Adipocyte (in vitro differentiated cells): Measurements from ENCODE around the gene UBE3D.
"Not testable (repeated sequence)": the region's sequence is repeated elsewhere in the genome, so short reads cannot be mapped to it uniquely, and the experiment has no call there.

Source experiments
- DNase-seq: peaks from one replicate; pipeline ENCODE4 v3.0.0-alpha.2; 2015; ENCODE audit warnings: low read depth
- H3K27me3 ChIP-seq: replicated peaks from 2 replicates; pipeline ENCODE4 v1.7.0; 2013; ENCODE audit warnings: mild to moderate bottlenecking, low read length, moderate library complexity; ENCODE audit not compliant: control insufficient read depth, insufficient read depth
- H3K36me3 ChIP-seq: 2 replicates; pipeline ENCODE4 v1.7.0; 2013; ENCODE audit warnings: low read length, mild to moderate bottlenecking, moderate library complexity; ENCODE audit not compliant: control insufficient read depth, insufficient read depth, severe bottlenecking
- H3K4me1 ChIP-seq: 2 replicates; pipeline ENCODE4 v1.7.0; 2013; ENCODE audit warnings: mild to moderate bottlenecking, low read length, moderate library complexity; ENCODE audit not compliant: control insufficient read depth, insufficient read depth
- H3K4me3 ChIP-seq: 2 replicates; pipeline ENCODE4 v1.7.0; 2013; ENCODE audit warnings: mild to moderate bottlenecking, low read length, moderate library complexity
- H3K9ac ChIP-seq: 2 replicates; pipeline ENCODE4 v1.7.0; 2013; ENCODE audit warnings: mild to moderate bottlenecking, low read length, moderate library complexity
- H3K9me3 ChIP-seq: 2 replicates; pipeline ENCODE4 v1.7.0; 2013; ENCODE audit warnings: mild to moderate bottlenecking, low read length, moderate library complexity; ENCODE audit not compliant: control insufficient read depth

The UBE3D gene

GRCh38 chr6:82953871-82954270 lies 111.8 kb downstream of the UBE3D start:
- DNase-seq: no peak

GRCh38 chr6:82951935-82952334 lies 113.7 kb downstream of the UBE3D start:
- peaks cover 19% of the 10 kb centered on the region for H3K4me1 ChIP-seq
- no peaks in the 10 kb centered on the region for H3K36me3 ChIP-seq
- H3K9me3 ChIP-seq: no peaks in the 10 kb centered on the region
- H3K4me3 ChIP-seq: no peak overlapping the region
- DNase-seq: no peak
- no peak overlapping the region for H3K9ac ChIP-seq
- no peaks in the 10 kb centered on the region for H3K27me3 ChIP-seq

More at GRCh38 chr6:82953871-82954270, 111.8 kb downstream of the UBE3D start:
- no peak overlapping the region for H3K4me3 ChIP-seq
- H3K9ac ChIP-seq: no peak overlapping the region
- H3K27me3 ChIP-seq: no peaks in the 10 kb centered on the region
- peaks cover 19% of the 10 kb centered on the region for H3K4me1 ChIP-seq
- H3K9me3 ChIP-seq: no peaks in the 10 kb centered on the region
- H3K36me3 ChIP-seq: no peaks in the 10 kb centered on the region

DNA sequence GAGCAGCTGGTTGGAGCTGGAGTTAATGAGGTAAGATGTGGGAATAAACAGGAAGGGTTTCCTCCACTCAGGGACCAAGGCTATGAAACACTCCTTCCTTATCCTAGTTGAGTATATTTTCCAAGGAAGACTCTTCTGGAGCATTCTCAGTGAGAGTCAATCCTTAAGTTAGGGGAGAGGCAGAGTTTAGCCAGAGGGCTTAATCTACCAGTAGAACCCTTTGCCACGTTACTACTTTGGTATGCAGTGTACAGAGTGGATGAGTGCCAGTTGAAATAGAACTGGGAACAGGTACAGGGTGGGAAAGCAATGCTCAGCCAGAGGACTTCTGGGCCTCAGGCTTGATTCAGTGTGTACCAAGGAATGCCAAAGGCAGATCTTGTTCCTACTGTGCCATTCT lies 114.3 kb downstream of the UBE3D start:
- DNase-seq: no peak
- Histone ChIP-seq H3K4me3 (no peak overlapping the region), H3K9me3 (no peaks in the 10 kb centered on the region), H3K36me3 (no peaks in the 10 kb centered on the region), H3K4me1 (peaks cover 19% of the 10 kb centered on the region), H3K9ac (no peak overlapping the region), H3K27me3 (no peaks in the 10 kb centered on the region)

- not testable (repeated sequence) for H3K9me3 ChIP-seq, H3K27me3 ChIP-seq, DNase-seq, H3K4me1 ChIP-seq, H3K9ac ChIP-seq, H3K4me3 ChIP-seq, H3K36me3 ChIP-seq
Observed at GRCh38 chr6:82930915-82931314, 134.7 kb downstream of the UBE3D start.

DNA sequence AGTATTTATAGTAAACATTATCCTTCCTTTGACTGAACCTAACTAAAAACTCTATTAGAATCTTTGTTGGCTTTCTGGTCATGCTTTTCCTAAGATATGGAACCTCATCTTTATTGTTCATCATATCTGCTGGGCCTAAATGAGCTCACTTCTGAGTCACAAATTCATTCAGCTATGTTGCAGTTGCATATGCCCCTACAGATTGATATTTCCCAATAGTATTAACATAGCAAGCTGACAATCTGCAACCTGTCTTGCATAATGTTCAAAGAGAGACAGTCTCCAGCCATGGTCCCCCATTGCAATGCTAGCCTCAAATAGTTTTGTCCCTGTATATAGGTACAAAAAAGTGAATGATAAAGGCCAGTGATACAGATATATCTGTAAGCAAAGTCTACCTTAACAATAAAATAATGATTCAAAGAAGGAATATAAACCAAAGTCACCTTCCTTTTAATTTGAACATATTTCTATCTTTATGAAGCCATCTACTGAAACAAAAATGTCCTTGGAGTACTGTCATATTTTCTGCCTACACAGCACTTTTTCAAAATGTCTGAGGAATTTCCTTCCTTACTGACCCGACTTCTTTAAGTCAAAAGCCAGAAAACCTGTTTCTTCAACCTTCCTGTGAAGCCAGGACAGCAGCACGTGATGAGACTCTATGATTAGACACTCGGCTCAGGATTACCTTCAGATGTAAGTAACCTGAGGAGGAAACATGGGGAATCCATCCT lies 140.7 kb downstream of the UBE3D start:
- H3K27me3 ChIP-seq: no peaks in the 10 kb centered on the region
- H3K4me1 ChIP-seq: peaks cover 8% of the 10 kb centered on the region
- DNase-seq: peak; percentile 43
- no peaks in the 10 kb centered on the region for H3K9me3 ChIP-seq
- H3K9ac ChIP-seq: no peak overlapping the region
- H3K36me3 ChIP-seq: no peaks in the 10 kb centered on the region
- no peak overlapping the region for H3K4me3 ChIP-seq

DNA sequence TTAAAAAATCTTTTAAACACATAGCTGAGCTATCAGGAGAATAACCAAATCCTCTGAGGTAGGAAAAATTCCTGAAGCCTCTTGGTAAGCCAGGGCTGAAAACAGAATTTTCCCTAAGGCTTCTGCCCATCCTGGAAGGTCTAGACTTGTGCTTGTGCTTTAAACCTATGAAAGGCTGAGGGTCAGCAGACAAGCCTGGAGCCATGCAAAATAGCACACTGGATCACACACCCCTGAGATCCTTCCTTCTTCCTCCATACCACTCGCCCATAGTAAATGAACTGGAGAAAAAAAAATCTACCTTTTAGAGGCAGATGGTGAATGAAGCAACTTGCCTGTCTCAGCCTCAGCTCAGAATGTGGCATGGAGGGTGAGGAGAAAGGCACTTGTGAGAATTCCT lies 144.4 kb downstream of the UBE3D start:
- Histone ChIP-seq H3K36me3 (no peaks in the 10 kb centered on the region), H3K9me3 (no peaks in the 10 kb centered on the region), H3K27me3 (no peaks in the 10 kb centered on the region), H3K4me1 (peaks cover 8% of the 10 kb centered on the region), H3K4me3 (no peak overlapping the region), H3K9ac (no peak overlapping the region)
- no peak for DNase-seq

GRCh38 chr6:82917346-82918064 lies 148.1 kb downstream of the UBE3D start:
- no peak overlapping the region for H3K4me3 ChIP-seq
- H3K36me3 ChIP-seq: no peaks in the 10 kb centered on the region
- H3K27me3 ChIP-seq: no peaks in the 10 kb centered on the region
- no peaks in the 10 kb centered on the region for H3K9me3 ChIP-seq
- DNase-seq: no peak
- H3K9ac ChIP-seq: no peak overlapping the region
- H3K4me1 ChIP-seq: no peaks in the 10 kb centered on the region

GRCh38 chr6:82915666-82916065 lies 150.0 kb downstream of the UBE3D start:
- H3K9me3 ChIP-seq: no peaks in the 10 kb centered on the region
- DNase-seq: no peak
- H3K36me3 ChIP-seq: no peaks in the 10 kb centered on the region
- H3K9ac ChIP-seq: no peak overlapping the region
- H3K4me3 ChIP-seq: no peak overlapping the region
- H3K27me3 ChIP-seq: no peaks in the 10 kb centered on the region
- H3K4me1 ChIP-seq: no peaks in the 10 kb centered on the region

- Histone ChIP-seq H3K9me3 (no peaks in the 10 kb centered on the region), H3K9ac (no peak overlapping the region), H3K4me3 (no peak overlapping the region), H3K27me3 (no peaks in the 10 kb centered on the region), H3K4me1 (no peaks in the 10 kb centered on the region), H3K36me3 (no peaks in the 10 kb centered on the region)
- no peak for DNase-seq
Observed at GRCh38 chr6:82914511-82914910, 151.1 kb downstream of the UBE3D start.

- Histone ChIP-seq H3K4me1 (peaks cover 8% of the 10 kb centered on the region), H3K9me3 (no peaks in the 10 kb centered on the region), H3K9ac (no peak overlapping the region), H3K36me3 (no peaks in the 10 kb centered on the region), H3K4me3 (no peak overlapping the region), H3K27me3 (no peaks in the 10 kb centered on the region)
- no peak for DNase-seq
Observed at GRCh38 chr6:82910820-82911219, 154.8 kb downstream of the UBE3D start.

GRCh38 chr6:82910395-82910794 lies 155.2 kb downstream of the UBE3D start:
- no peak for DNase-seq
- Histone ChIP-seq H3K27me3 (no peaks in the 10 kb centered on the region), H3K9me3 (no peaks in the 10 kb centered on the region), H3K9ac (no peak overlapping the region), H3K4me1 (peaks cover 8% of the 10 kb centered on the region), H3K4me3 (no peak overlapping the region), H3K36me3 (no peaks in the 10 kb centered on the region)
